ENCODE measurements around the gene ITPR2. TPM values are rescaled to one million over a fixed set of nuclear protein-coding genes. Genes with fewer than 3 reads are reported as not detected.

Gene ITPR2
- total RNA-seq, 1 donor from 2014 or later = 12.5 TPM

GRCh38 chr12:26741584-26742227, 91.3 kb downstream of the ITPR2 start:
- intact Hi-C loops (cut with DNase I) = no loop called here
- Histone ChIP-seq H3K27ac (no peak overlapping the region), H3K27me3 (no peaks in the 10 kb centered on the region), H3K4me1 (no peaks in the 10 kb centered on the region), H3K4me3 (no peak overlapping the region), H3K36me3 (no peaks in the 10 kb centered on the region), H3K9me3 (peaks cover 0 to 6% of the 10 kb centered on the region in 2 donors)
- no peak for TF ChIP-seq CTCF (IDR thresholded peaks at IDR 0.05)
- DNase-seq (ENCODE audit: low spot score in 2 of 2) = no peak

- H3K36me3 ChIP-seq = no peaks in the 10 kb centered on the region
- peaks cover 0 to 6% of the 10 kb centered on the region in 2 donors for H3K9me3 ChIP-seq
- intact Hi-C loops (cut with DNase I) = no loop called here
- TF ChIP-seq CTCF (IDR thresholded peaks at IDR 0.05) = no peak
- H3K4me3 ChIP-seq = no peak overlapping the region
- no peaks in the 10 kb centered on the region for H3K27me3 ChIP-seq
- no peak overlapping the region for H3K27ac ChIP-seq
- DNase-seq (ENCODE audit: low spot score in 2 of 2) = no peak
- no peaks in the 10 kb centered on the region for H3K4me1 ChIP-seq
These were observed 92.0 kb downstream of the ITPR2 start for GRCh38 chr12:26740991-26741390.

- H3K4me3 ChIP-seq = no peak overlapping the region
- intact Hi-C loops (cut with DNase I) = no loop called here
- H3K36me3 ChIP-seq = no peaks in the 10 kb centered on the region
- H3K4me1 ChIP-seq = no peaks in the 10 kb centered on the region
- no peak for TF ChIP-seq CTCF (IDR thresholded peaks at IDR 0.05)
- no peaks in the 10 kb centered on the region for H3K27me3 ChIP-seq
- DNase-seq (ENCODE audit: low spot score in 2 of 2) = no peak
- peaks cover 0 to 6% of the 10 kb centered on the region in 2 donors for H3K9me3 ChIP-seq
- no peak overlapping the region for H3K27ac ChIP-seq
These were observed 92.6 kb downstream of the ITPR2 start for GRCh38 chr12:26740348-26740747.

GRCh38 chr12:26737487-26738030, 95.4 kb downstream of the ITPR2 start:
- peaks cover 0 to 6% of the 10 kb centered on the region in 2 donors for H3K9me3 ChIP-seq
- H3K36me3 ChIP-seq = no peaks in the 10 kb centered on the region
- no peak for TF ChIP-seq CTCF (IDR thresholded peaks at IDR 0.05)
- intact Hi-C loops (cut with DNase I) = no loop called here
- H3K4me3 ChIP-seq = no peak overlapping the region
- no peaks in the 10 kb centered on the region for H3K27me3 ChIP-seq
- no peak for DNase-seq (ENCODE audit: low spot score in 2 of 2)
- no peaks in the 10 kb centered on the region for H3K4me1 ChIP-seq
- no peak overlapping the region for H3K27ac ChIP-seq

- TF ChIP-seq CTCF (IDR thresholded peaks at IDR 0.05) = no peak
- intact Hi-C loops (cut with DNase I) = no loop called here
- Histone ChIP-seq H3K9me3 (peaks cover 0 to 6% of the 10 kb centered on the region in 2 donors), H3K36me3 (no peaks in the 10 kb centered on the region), H3K27ac (no peak overlapping the region), H3K27me3 (no peaks in the 10 kb centered on the region), H3K4me1 (no peaks in the 10 kb centered on the region), H3K4me3 (no peak overlapping the region)
- no peak for DNase-seq (ENCODE audit: low spot score in 2 of 2)
These were observed 96.2 kb downstream of the ITPR2 start for GRCh38 chr12:26736563-26737486.

Data from ascending aorta (tissue), 2 donors.